Measurements from ENCODE around the gene CACNA2D1.

Gene CACNA2D1

GRCh38 chr7:82471351-82472020, 27.9 kb upstream of the CACNA2D1 start:
- Histone ChIP-seq H3K27me3 (ENCODE audit: control insufficient read depth, insufficient read depth, low read length) (no peaks in the 10 kb centered on the region), H3K4me1 (no peaks in the 10 kb centered on the region), H3K4me3 (ENCODE audit: low read depth, low read length) (no peak overlapping the region), H2AFZ (no peak overlapping the region), H3K27ac (no peak overlapping the region), H3K36me3 (ENCODE audit: control insufficient read depth, insufficient read depth, low read length) (no peaks in the 10 kb centered on the region), H3K9me3 (ENCODE audit: control insufficient read depth, low read length) (no peaks in the 10 kb centered on the region), H3K79me2 (no peaks in the 10 kb centered on the region), H3K9ac (no peak overlapping the region), H3K4me2 (ENCODE audit: low read length) (no peak overlapping the region)
- no peak for TF ChIP-seq CTCF (IDR thresholded peaks at IDR 0.05)

DNA sequence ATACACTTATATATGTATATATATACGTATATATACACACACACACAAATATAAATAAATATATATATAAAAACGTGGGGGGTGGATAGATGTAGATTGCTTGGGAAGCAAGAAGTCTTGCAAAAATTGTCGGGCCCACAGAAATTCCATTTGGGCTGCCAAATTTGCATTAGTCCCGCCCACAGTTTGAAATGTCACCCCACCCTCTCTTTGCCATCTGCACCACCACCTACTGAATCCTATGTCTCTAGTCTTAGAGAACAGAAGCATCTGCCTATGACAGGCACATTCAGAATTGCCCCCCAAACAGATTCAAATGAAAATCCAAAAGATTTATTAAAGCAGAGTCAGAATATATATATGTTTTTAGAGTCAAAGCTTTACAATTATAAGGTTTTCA, 25.6 kb upstream of the CACNA2D1 start:
- Histone ChIP-seq H3K36me3 (ENCODE audit: control insufficient read depth, insufficient read depth, low read length) (no peaks in the 10 kb centered on the region), H3K27ac (no peak overlapping the region), H3K4me1 (no peaks in the 10 kb centered on the region), H3K4me2 (ENCODE audit: low read length) (no peak overlapping the region), H2AFZ (no peak overlapping the region), H3K9ac (no peak overlapping the region), H3K4me3 (ENCODE audit: low read depth, low read length) (no peak overlapping the region), H3K27me3 (ENCODE audit: control insufficient read depth, insufficient read depth, low read length) (no peaks in the 10 kb centered on the region), H3K9me3 (ENCODE audit: control insufficient read depth, low read length) (no peaks in the 10 kb centered on the region), H3K79me2 (no peaks in the 10 kb centered on the region)
- TF ChIP-seq CTCF (IDR thresholded peaks at IDR 0.05) = no peak

DNA sequence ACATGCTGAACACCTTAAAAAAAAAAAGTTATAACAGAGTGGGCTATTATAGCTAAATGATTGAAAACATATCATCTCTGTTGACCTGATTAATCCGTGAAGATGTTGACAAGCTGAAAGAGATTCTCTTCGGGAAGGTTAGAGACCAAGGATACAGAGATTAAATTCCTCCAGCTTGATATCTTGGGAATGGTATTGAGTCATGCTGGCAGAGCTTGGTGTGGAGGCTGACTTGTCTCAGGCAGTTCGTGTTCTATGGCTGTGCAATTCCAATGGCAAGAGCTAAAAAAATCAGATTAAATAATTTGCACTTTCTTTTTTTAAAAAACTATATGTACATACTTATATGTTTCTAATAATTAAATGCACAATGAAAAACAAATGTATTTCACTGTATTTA, 24.9 kb upstream of the CACNA2D1 start:
- Histone ChIP-seq H3K9ac (no peak overlapping the region), H3K4me1 (no peaks in the 10 kb centered on the region), H3K79me2 (no peaks in the 10 kb centered on the region), H3K27ac (no peak overlapping the region), H3K27me3 (ENCODE audit: control insufficient read depth, insufficient read depth, low read length) (no peaks in the 10 kb centered on the region), H3K9me3 (ENCODE audit: control insufficient read depth, low read length) (no peaks in the 10 kb centered on the region), H3K4me2 (ENCODE audit: low read length) (no peak overlapping the region), H3K4me3 (ENCODE audit: low read depth, low read length) (no peak overlapping the region), H3K36me3 (ENCODE audit: control insufficient read depth, insufficient read depth, low read length) (no peaks in the 10 kb centered on the region), H2AFZ (no peak overlapping the region)
- no peak for TF ChIP-seq CTCF (IDR thresholded peaks at IDR 0.05)

- TF ChIP-seq CTCF (IDR thresholded peaks at IDR 0.05) = no peak
These were observed 23.4 kb upstream of the CACNA2D1 start for GRCh38 chr7:82467020-82467419.

GRCh38 chr7:82464372-82464771, 20.8 kb upstream of the CACNA2D1 start:
- no peak overlapping the region for H2AFZ ChIP-seq
- no peak overlapping the region for H3K4me2 ChIP-seq (ENCODE audit: low read length)
- no peaks in the 10 kb centered on the region for H3K36me3 ChIP-seq (ENCODE audit: control insufficient read depth, insufficient read depth, low read length)
- no peak overlapping the region for H3K27ac ChIP-seq
- H3K9me3 ChIP-seq (ENCODE audit: control insufficient read depth, low read length) = no peaks in the 10 kb centered on the region
- no peaks in the 10 kb centered on the region for H3K27me3 ChIP-seq (ENCODE audit: control insufficient read depth, insufficient read depth, low read length)
- H3K4me3 ChIP-seq (ENCODE audit: low read depth, low read length) = no peak overlapping the region
- no peaks in the 10 kb centered on the region for H3K4me1 ChIP-seq
- no peak for TF ChIP-seq CTCF (IDR thresholded peaks at IDR 0.05)
- H3K9ac ChIP-seq = no peak overlapping the region
- H3K79me2 ChIP-seq = no peaks in the 10 kb centered on the region

More at GRCh38 chr7:82467020-82467419, 23.4 kb upstream of the CACNA2D1 start:
- Histone ChIP-seq H3K9me3 (ENCODE audit: control insufficient read depth, low read length) (no peaks in the 10 kb centered on the region), H3K27ac (no peak overlapping the region), H2AFZ (no peak overlapping the region), H3K4me1 (no peaks in the 10 kb centered on the region), H3K79me2 (no peaks in the 10 kb centered on the region), H3K27me3 (ENCODE audit: control insufficient read depth, insufficient read depth, low read length) (no peaks in the 10 kb centered on the region), H3K4me2 (ENCODE audit: low read length) (no peak overlapping the region), H3K36me3 (ENCODE audit: control insufficient read depth, insufficient read depth, low read length) (no peaks in the 10 kb centered on the region), H3K9ac (no peak overlapping the region), H3K4me3 (ENCODE audit: low read depth, low read length) (no peak overlapping the region)

Data from parathyroid adenoma (tissue), 2 donors.